NCI-H345 (cell line): ENCODE measurements around the gene BAIAP3.

Experiments
- DNase-seq: peaks from one replicate; lab custom pipeline; 2025; lab: John Stamatoyannopoulos, UW

The BAIAP3 gene

DNA sequence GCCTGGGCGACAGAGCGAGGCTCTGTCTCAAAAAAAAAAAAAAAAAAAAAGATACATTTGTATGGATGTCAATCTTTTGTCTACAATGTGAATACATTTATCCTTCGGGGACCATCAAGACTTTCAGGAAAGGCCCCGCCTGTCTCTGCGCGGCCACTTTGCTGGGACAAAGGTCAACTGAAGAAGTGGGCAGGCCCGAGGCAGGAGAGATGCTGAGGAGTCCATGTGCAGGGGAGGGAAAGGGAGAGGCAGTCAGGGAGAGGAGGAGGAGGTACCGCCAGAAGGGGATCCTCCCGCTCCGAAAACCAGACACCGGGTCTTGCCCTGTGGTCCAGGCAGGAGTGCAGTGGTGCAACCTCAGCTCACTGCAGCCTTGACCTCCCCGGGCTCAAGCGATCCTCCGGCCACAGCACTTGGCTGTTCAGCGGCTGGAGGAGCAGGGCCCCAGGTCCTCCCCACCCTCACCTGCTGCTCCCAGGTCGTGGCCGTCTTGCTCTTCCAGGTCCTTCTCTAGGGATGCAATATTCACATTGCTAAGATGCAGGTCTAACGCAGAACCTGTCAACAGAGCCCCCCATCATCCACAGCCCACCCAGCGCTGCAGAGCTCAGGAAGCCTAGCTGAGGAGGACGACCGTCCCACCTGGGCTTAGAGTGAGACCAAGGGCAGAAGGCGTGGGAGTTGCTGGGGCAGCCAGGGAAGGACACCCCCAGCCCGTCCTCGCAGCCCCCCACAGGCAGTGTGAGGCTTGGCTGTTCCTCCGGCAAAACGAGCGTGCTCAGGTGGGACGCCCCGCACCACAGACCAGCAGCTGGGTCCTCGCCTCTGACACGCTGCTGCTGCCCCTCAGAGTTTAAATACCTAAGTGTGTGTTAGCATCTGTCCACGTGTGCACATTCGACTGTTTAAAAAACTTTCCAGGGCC lies 37.9 kb downstream of the BAIAP3 start:
- no peak for DNase-seq

DNA sequence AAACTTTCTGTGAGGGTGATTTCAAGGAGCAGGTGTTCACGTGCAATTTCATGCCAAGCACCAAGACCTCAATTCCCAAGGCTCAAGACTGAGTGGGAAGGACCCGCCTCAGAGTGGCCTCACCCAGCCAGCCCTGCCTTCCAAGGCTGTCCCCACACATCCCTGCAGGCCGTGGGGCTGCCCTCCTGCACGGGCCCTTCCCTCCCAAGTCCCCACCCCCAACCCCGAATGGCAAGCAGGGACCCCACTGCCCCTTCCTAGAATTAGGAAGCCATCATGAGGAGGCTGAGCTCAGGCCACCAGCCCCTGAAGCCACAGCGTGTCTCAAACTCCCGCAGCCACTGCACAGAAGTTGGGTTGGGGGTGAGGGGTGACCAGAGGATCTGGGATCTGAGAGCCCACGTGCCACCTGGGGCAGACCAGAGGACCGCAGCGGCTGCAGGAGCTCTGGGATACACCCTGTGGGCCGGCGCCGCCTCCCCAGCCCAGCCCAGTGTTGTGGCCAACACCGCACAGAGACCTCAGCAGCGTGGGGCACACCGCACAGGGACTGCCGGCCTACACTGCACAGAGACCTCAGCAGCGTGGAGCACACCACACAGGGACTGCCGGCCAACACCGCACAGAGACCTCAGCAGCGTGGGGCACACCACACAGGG lies 39.0 kb downstream of the BAIAP3 start:
- no peak for DNase-seq

DNA sequence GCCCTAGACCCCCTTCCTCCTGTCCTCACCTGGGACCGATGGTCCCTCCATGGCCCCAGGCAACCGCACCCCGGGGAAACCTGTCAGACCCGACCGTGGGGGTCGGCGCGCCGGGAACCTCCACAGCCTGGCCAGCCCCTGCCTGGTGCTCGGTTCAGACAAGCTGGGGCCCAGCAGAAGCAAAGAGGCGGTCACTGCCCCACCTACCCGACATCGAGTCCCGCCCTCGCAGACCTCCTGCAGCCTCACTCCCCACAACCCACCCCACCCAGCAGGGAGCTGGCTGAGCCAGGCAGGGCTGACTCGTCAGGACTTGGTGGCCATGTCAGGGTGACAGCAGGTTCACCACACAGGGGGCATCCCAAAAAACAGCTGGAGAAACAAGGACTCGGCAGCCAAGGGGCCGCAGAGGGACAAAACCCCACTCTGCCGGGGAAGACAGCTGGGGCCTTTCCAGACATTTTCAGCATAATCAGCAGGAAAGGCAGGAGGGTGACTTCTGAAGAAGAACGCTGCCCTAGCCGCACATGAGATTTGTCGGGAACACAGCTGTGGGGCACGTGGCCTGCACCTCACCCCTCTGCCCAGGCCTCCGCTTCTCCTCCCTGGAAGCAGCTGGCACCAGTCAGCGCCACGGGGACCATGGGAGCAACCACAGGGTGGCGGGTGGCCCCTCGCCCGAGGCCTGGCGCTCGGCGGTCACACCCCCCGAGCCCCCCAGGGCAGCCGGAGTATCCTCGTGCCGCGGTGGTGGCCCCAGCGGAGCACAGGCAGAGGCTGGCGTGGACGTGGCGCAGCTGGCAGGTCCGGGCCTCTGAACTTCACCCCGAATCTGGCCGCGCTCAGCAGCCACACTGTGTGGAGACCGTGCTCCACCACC lies 41.2 kb downstream of the BAIAP3 start:
- no peak for DNase-seq

DNA sequence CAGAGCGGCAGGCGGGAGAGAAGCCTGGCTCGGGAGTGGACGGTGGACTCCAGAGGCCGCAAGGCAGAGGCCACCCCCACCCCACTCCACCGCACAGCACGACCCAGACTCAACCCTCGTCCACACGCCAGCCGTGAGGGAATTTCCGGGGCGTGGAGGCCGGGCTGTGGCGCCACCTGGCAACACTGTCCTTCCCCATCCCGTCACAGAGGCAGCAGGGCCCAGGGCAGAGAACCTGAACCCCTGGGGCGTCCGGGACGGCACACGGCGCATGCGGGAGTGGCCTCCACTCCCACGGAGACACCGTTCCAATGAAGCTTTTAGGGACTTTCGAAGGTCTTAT lies 41.8 kb downstream of the BAIAP3 start:
- DNase-seq = no peak

DNA sequence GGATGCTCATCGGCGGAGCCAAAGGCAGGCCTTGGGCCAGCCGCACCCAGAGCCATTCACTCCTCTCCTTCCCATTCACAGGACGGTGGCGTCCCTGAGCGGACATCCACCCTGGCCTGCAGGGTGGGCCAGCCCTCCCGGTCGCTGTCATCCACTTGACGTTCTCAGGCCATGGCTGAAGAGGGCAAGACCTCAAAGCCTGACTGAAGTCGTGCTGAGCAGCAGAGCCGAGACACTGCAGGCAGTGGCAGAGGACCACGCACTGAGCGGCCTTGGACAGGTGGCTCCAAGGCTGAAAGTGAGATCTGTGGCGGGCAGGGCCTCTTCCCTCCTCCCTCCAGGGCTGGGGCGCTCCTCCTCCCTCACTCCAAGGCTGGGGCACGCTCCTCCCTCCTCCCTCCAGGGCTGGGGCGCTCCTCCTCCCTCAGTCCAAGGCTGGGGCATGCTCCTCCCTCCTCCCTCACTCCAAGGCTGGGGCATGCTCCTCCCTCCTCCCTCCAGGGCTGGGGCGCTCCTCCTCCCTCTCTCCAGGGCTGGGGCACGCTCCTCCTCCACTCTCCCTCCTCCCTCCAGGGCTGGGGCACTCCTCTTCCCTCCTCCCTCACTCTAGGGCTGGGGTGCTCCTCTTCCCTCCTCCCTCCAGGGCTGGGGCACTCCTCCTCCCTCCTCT lies 42.4 kb downstream of the BAIAP3 start:
- DNase-seq = no peak

DNA sequence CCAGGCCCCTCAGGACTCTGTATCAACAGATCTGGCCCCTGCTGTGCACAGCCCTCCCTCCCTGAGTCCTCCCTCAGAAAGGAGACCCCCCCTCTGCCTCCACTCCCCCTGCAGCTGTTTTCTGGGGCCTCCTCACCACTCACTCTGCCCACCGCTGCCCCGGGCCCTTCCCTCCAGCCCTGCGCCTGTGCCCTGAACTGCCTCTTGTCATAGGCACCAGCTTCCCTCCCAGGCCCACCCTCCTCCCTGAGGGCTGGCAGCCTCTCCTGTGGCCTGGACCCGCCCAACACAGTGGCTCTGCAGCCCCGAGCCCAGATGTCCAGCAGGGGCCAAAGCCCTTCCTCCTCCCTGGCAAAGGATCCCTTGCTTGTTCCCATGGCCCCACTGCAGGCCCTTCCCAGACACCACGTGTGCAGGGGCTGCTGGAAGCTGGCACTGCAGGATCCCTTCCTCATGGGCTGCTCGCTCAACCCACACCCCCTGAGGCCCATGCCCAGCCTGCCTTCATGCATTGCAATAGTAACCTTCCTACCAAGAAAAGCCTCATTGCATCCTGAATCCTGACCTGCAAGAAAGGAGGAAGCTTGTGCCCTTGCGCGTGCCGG lies 44.1 kb downstream of the BAIAP3 start:
- no peak for DNase-seq

DNA sequence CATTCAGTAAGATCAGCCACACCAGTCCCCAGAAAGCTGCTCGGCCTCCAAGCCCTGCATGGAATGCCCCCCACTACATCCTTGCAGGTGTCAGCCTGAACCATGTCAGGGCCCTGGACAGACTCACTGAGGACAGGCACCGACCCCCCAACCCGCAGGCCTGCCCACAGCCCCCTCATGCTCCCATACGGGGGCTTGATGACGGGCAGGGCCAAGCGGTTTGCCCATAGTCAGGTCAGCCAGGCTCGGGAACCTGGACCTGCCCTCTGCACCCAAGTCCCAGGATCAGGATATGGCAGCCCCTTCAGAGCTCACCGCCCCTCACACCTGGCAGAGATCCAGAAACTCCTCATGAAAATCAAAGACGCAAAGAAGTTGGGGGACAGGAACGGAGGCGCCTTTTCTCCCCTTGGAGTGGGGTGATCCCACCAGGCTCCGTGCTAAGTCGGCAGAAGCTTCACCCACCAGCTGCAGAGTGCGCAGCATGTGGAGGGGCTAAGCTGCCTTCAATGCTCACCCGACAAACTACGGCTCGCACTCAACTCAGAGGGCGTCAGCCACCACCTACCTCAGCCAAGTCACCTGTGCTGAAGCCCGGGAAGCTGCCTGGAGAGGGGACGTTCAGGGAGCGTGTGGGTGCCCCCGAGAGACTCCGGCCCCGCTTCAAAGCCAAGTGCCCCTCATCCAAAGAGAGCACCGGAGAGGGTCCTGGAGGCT lies 44.8 kb downstream of the BAIAP3 start:
- DNase-seq = no peak

DNA sequence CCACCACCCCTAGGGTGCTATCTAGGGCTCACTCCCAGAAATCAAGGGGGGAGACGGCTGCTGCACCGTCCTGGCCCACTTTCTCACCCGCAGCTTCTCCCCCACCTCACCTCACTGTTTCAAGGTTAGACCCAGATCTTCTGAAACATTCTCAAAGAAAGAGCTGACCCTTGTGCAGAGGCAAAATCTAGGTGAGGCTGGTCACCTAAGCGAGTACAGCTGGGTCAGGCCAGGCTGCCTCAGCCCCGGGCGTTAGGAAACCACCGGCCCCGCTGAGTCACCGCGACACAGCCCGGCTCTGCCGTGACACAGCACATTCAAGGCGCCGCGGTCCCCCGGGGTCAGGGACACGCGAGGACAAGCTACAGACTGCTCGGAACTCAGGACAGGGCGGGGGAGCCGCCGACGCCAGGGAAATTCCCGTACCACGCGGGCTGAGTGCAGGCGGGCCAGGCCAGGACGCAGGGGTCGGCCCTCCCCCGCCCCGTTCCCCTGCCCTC lies 45.4 kb downstream of the BAIAP3 start:
- no peak for DNase-seq

DNA sequence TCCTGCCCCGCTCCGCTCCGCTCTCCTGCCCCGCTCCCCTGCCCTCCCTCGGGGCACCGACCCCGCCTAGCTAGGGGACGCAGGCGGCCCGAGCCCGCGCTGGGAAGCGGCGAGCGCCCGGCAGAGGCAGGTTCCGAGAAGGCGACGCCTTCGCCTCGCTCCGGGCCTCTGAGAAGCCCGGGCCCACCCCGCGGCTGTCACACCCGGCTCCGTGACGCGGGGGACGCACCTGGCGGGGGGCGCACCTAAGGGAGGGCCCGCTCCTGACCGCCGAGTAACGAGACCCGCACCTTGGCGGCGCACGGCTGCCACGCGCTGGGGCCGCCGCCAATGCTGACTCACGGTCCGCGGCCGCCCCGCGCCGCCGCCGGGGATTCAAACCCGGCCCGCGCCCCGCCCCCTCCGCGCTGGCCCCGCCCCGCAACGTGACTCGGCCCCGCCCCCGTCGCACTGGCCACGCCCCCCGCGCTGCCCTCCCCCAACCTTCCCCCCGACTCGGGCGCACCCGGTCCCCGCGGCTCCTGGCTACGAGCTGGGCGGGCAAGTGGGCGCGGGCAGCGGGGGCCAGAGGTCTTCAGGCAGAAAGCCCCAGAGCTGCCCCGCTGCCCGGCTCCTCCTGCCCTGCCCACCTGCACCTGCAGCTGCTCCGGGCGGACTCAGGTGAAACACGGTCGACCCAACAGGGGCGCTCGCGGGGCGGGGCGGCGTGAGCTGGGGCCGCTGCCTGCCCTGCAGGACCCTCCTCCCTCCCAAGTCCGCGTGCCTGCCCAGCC lies 46.0 kb downstream of the BAIAP3 start:
- DNase-seq = peak; percentile 74

DNA sequence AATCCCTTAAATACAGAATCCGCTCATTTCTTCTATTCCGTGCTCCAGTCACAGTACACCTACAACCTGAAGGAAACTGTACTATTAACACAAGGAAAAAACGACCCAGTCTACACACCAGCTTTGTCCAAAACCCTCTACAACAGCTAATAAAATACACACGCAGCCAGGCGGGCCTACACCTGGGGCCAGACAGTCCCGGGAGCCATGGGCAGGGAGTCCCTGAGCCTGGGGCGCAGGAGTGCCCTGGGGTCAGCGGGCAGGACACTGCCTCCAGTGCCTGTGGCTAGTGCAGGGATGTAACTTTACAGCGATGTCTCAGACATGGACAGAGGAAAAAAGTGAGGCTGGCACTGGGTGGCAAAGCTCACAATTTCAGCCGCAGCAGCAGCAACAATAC lies 46.8 kb downstream of the BAIAP3 start:
- no peak for DNase-seq

DNA sequence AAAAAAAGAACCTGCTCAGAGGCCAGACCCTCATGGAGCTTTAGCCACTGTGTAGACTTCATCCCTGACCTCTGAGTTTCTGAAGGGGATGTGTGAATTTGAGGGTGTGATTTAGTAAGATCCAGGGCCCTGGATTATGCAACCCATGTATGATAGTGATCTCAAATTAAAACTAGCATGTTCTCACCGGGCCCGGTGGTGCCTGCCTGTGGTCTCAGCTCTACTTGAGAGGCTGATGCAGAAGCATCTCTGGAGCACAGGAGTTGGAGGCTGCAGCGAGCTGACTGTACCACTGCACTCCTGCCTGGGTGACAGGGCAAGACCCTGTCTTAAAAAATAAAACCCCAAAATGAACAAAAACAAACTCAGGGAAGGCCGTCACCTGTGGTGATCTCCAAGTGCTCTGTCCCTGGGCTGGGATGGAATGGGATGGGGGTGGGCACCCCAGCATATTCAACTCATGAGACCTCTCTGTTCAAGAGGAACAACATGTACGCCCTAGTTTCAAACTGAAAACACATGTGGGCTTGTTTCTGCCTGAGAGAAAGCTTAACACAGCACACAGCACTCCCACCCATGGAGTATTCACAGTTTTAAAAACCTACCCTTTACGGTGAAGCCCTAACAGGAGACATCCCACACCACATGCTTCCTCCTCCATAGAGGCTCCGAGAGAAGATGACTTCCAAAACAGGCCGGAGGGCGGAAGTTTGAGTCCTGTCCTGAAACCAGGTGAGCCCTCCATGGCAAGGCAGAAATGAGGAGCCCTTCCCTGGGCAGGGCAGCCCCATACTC lies 48.4 kb downstream of the BAIAP3 start:
- no peak for DNase-seq

DNA sequence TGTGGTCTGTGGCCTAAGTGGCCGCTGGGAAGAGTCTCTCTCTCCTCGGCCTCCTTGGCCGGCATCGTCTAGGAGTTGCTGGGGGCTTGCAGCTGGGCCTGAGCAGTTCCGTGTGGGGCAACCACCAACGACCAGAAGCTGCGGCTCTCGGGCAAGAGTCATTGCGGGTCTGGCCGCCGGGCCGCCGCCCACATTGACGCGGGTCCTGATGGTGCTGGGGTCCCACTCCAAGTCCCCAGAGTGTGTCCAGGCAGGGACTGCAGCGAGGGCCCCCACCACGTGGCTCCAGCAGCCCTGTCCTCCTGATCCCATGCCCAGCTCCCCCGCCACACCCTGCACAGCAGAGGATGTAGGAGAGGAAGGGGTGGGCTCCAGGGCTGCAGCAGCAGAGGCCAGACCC lies 50.1 kb downstream of the BAIAP3 start:
- no peak for DNase-seq

DNA sequence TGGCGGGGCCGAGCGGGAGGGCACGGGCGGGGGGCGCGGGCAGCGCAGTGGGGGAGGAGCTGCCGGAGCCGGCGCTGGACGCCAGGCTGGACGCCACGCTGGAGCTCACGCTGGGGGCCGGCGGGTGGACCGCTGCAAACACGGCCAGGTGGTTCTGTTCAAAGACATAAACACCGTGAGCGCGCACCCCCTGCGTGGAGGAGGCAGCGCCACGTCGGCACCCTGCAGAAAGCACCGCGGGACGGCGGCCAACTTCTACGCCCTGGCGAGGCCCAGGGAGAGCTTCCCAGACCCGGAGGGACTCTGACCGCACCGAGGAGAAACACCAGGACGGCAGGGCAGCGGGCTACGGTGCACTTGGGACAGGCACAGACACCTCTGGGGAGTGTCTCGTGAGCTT lies 51.8 kb downstream of the BAIAP3 start:
- no peak for DNase-seq

DNA sequence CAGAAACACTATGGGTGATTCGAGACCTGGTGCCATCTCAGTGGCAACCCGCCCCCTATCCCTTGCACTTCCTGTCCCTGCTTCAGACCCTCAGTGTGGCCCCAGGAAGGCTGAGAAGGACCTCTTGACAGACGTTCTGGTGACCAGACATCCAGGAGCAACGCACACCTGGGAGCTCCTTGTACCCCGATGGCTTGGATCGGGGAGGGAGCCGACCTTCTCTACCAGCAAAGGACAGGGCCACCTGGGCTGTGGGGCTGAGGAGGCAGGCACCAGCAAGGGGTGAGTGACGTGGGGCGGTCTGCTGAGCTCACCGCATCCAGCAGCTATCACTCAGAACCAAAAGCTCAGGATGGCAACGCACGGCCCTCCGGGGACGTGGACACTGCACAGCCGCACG lies 53.9 kb downstream of the BAIAP3 start:
- DNase-seq = no peak

DNA sequence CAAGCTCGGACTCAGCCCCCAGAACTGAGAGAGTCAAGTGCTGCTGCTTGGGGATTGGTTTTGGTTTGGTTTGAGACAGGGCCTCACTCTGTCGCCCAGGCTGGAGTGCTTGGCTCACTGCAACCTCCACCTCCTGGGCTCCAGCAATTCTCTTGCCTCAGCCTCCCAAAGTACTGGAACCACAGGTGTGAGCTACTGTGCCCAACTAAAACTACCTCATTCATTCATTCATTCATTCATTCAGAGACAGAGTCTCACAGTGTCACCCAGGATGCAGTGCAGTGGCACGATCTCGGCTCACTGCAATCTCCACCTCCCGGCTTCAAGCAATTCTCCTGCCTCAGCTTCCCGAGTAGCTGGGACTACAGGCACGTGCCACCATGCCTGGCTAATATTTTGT lies 56.3 kb downstream of the BAIAP3 start:
- DNase-seq = no peak

DNA sequence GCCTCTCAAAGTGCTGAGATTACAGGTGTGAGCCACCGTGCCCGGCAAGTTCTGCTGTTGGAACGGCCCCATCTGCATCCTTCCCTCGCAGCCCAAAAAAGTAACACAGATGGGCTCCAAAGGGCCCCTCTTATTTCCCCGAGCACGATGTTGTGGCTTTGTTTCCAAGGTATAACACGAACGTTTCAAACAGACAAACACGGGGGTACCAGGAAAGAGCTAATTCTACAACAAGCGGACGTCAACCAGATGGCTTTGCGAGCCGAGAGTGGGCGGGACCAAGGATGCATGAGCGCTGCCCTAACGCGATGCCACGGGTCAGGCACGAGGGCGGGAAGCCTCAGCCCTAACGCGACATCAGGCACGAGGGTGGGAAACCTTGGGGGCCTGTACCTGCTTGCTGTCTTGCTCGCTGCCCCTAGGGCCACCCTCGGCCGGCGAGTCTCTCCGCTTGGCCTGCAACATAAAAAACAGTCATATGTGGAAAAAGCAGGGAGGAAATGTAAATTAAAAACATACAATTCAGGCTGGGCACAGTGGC lies 56.9 kb downstream of the BAIAP3 start:
- DNase-seq = no peak

DNA sequence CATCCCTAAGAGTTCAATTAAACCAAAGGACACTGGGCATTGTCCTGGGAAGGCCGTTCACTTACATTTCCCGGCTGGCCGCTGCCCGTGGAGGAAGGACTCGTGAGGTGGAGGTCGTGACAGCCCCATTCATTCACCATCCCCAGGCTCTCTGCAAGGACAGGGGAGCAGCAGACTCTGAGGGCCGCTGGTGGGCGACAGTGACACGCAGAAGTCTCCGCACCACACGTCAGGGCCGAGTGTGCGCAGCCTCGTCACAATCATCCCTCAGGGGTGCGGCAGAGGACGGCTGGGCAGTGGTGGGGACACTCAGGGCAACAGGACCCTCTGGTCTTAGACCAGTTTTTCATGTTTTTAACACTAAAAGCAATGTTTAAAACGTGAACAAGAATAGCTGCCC lies 59.4 kb downstream of the BAIAP3 start:
- DNase-seq = no peak

DNA sequence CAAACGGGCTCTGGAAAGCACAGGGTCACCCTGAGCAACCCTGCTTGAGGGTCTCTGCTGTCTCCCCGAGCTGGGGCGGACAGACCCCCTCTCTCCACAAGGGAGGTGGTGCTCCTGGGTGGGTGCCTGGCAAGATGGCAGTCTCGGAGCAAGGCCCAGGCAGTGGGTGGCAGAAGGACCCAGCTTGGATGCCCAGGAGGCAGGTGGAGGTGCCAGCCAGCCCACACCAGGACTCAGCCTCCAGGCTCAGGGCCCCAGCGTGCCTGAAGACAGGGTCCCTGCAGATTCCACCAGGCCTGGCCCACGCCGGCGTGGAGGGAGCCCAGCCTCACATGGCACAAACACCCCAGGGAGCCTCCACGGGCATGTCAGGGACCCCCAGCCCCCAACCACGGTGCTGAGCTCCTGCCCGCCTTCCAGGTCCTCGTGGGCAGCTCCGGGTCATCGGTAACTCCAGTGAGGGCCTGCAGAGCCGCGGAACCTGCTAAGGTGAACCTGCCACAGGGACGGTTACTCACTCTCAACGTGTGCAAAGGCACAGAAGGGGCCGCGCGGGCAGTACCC lies 60.2 kb downstream of the BAIAP3 start:
- DNase-seq = no peak
